IMR-90 (cell line): Measurements from ENCODE around the gene SLAMF1. TPM values are rescaled to one million over a fixed set of nuclear protein-coding genes. Genes with fewer than 3 reads are reported as not detected.

Experiments
- ATAC-seq: fragments of 200-7000 bp; cut with Tn5 transposase; 2 replicates; pipeline ENCODE4 v1.9.1; 2020; ENCODE audit warnings: low read depth, mild to moderate bottlenecking, moderate library complexity
- BruUV-seq: library from RNA; stranded (reverse); fragments of 400-500 nt; replicated peaks from 2 replicates; lab custom pipeline; 2021; lab: Mats Ljungman, UMichigan
- CTCF ChIA-PET: fragments of 300-600 bp; formaldehyde crosslinking; extraction: SDS; loops from one replicate; lab custom pipeline; 2021; ENCODE audit warnings: antibody characterized with exemption; lab: Yijun Ruan, JAX
- POLR2A ChIA-PET: fragments of 300-600 bp; sonication (Branson Sonifier 250); formaldehyde crosslinking; loops from one replicate; lab custom pipeline; 2022; ENCODE audit warnings: antibody characterized with exemption; ENCODE audit not compliant: unreplicated experiment; lab: Charles Lee
- DNase-seq: peaks from one replicate; pipeline ENCODE4 v3.0.0; 2013
- H2AFZ ChIP-seq: replicated peaks from 2 replicates; pipeline ENCODE3; 2013; ENCODE audit warnings: low read length, mild to moderate bottlenecking; ENCODE audit not compliant: poor library complexity
- H2AK5ac ChIP-seq: 2 replicates; pipeline ENCODE4 v1.6.1; 2013; ENCODE audit warnings: low read depth, low read length, inconsistent platforms
- H2AK9ac ChIP-seq: replicated peaks from 2 replicates; pipeline ENCODE3; 2013; ENCODE audit warnings: mild to moderate bottlenecking, low read depth, low read length, moderate library complexity; ENCODE audit not compliant: poor library complexity
- H2BK120ac ChIP-seq: 2 replicates; pipeline ENCODE4 v1.6.1; 2013; ENCODE audit warnings: low read depth, low read length, inconsistent platforms
- H2BK15ac ChIP-seq: 3 replicates; pipeline ENCODE4 v1.6.1; 2013; ENCODE audit warnings: low read depth, low read length, inconsistent platforms
- H2BK20ac ChIP-seq: 2 replicates; pipeline ENCODE4 v1.6.1; 2013; ENCODE audit warnings: low read depth, mild to moderate bottlenecking, inconsistent platforms, low read length, moderate library complexity
- H2BK5ac ChIP-seq: 2 replicates; pipeline ENCODE4 v1.6.1; 2013; ENCODE audit warnings: mild to moderate bottlenecking, low read depth, low read length, inconsistent platforms; ENCODE audit not compliant: poor library complexity, severe bottlenecking
- H3K14ac ChIP-seq: replicated peaks from 2 replicates; pipeline ENCODE4 v1.6.1; 2013; ENCODE audit warnings: low read depth, low read length, inconsistent platforms
- H3K18ac ChIP-seq: 2 replicates; pipeline ENCODE4 v1.6.1; 2013; ENCODE audit warnings: low read depth, low read length, control low read depth
- H3K23ac ChIP-seq: 2 replicates; pipeline ENCODE4 v1.6.1; 2013; ENCODE audit warnings: low read depth, low read length, inconsistent platforms
- H3K27ac ChIP-seq: 2 replicates; pipeline ENCODE4 v1.5.1; 2013; ENCODE audit warnings: mild to moderate bottlenecking, control low read depth, low read length; ENCODE audit not compliant: insufficient read depth
- H3K27me3 ChIP-seq: 2 replicates; pipeline ENCODE4 v1.6.1; 2013; ENCODE audit warnings: low read length; ENCODE audit not compliant: control insufficient read depth, insufficient read depth
- H3K36me3 ChIP-seq: 2 replicates; pipeline ENCODE4 v1.6.1; 2013; ENCODE audit warnings: low read length, mixed read lengths; ENCODE audit not compliant: control insufficient read depth, insufficient read depth
- H3K4ac ChIP-seq: 2 replicates; pipeline ENCODE4 v1.6.1; 2013; ENCODE audit warnings: low read depth, low read length, inconsistent platforms
- H3K4me1 ChIP-seq: 2 replicates; pipeline ENCODE4 v1.6.1; 2013; ENCODE audit warnings: low read length, mixed read lengths; ENCODE audit not compliant: control insufficient read depth, insufficient read depth
- H3K4me2 ChIP-seq: 2 replicates; pipeline ENCODE4 v1.6.1; 2013; ENCODE audit warnings: low read depth, mild to moderate bottlenecking, control low read depth, low read length, moderate library complexity
- H3K4me3 ChIP-seq: 2 replicates; pipeline ENCODE4 v1.5.1; 2013; ENCODE audit warnings: low read depth, mild to moderate bottlenecking, control low read depth, low read length, moderate library complexity; ENCODE audit not compliant: insufficient read depth
- H3K56ac ChIP-seq: 2 replicates; pipeline ENCODE4 v1.6.1; 2013; ENCODE audit warnings: low read length, inconsistent platforms; ENCODE audit not compliant: insufficient read depth; ENCODE audit errors: extremely low read depth
- H3K79me1 ChIP-seq, 2 experiments: 2 replicates each; pipeline ENCODE4 v1.6.1; 2013; ENCODE audit warnings: low read length in 2 of 2, inconsistent platforms in 1 of 2, low read depth in 1 of 2
- H3K9ac ChIP-seq: 2 replicates; pipeline ENCODE4 v1.6.1; 2013; ENCODE audit warnings: low read depth, low read length, control low read depth
- H3K9me1 ChIP-seq: 2 replicates; pipeline ENCODE4 v1.6.1; 2013; ENCODE audit warnings: low read length, inconsistent platforms; ENCODE audit not compliant: insufficient read depth
- H3K9me3 ChIP-seq: 2 replicates; pipeline ENCODE4 v1.6.1; 2013; ENCODE audit warnings: low read length; ENCODE audit not compliant: control insufficient read depth, insufficient read depth
- H4K20me1 ChIP-seq: 2 replicates; pipeline ENCODE4 v1.6.1; 2013; ENCODE audit warnings: low read length, inconsistent platforms; ENCODE audit not compliant: insufficient read depth
- H4K5ac ChIP-seq: 2 replicates; pipeline ENCODE4 v1.6.1; 2013; ENCODE audit warnings: mild to moderate bottlenecking, low read depth, low read length, control low read depth
- H4K8ac ChIP-seq, 2 experiments: 2 replicates each; pipeline ENCODE4 v1.6.1; 2013; ENCODE audit warnings: low read depth in 2 of 2, low read length in 2 of 2, control low read depth in 1 of 2, inconsistent platforms in 1 of 2
- H4K91ac ChIP-seq: 2 replicates; pipeline ENCODE4 v1.6.1; 2013; ENCODE audit warnings: low read depth, low read length, inconsistent platforms; ENCODE audit not compliant: insufficient read depth
- BHLHE40 ChIP-seq: fragments of 150-350 bp; IDR thresholded peaks from 2 replicates; pipeline ENCODE4 v1.6.1; 2016; ENCODE audit warnings: mild to moderate bottlenecking, low read depth, low read length
- CEBPB ChIP-seq: IDR thresholded peaks from 2 replicates; pipeline ENCODE4 v1.6.1; 2012; ENCODE audit warnings: low read depth, low read length, improper control_type of control experiment
- CTCF ChIP-seq: conservative IDR thresholded peaks from 2 replicates; pipeline ENCODE4 v1.5.1; 2012; ENCODE audit warnings: mild to moderate bottlenecking, low read depth, low read length, improper control_type of control experiment
- ELK1 ChIP-seq: fragments of 150-350 bp; IDR thresholded peaks from 2 replicates; pipeline ENCODE4 v1.6.1; 2016; ENCODE audit warnings: low read depth, mild to moderate bottlenecking, low read length, moderate library complexity, borderline replicate concordance
- FOS ChIP-seq: fragments of 150-350 bp; IDR thresholded peaks from 2 replicates; pipeline ENCODE4 v1.6.1; 2016; ENCODE audit warnings: low read depth, low read length
- MAFK ChIP-seq: IDR thresholded peaks from 2 replicates; pipeline ENCODE4 v1.6.1; 2012; ENCODE audit warnings: low read depth, low read length, improper control_type of control experiment
- MAZ ChIP-seq: IDR thresholded peaks from 2 replicates; pipeline ENCODE4 v1.6.1; 2012; ENCODE audit warnings: low read depth, mild to moderate bottlenecking, low read length, improper control_type of control experiment, moderate library complexity, borderline replicate concordance
- MXI1 ChIP-seq: IDR thresholded peaks from 2 replicates; pipeline ENCODE4 v1.6.1; 2012; ENCODE audit warnings: low read depth, mild to moderate bottlenecking, low read length, moderate library complexity, borderline replicate concordance
- NFE2L2 ChIP-seq: fragments of 150-350 bp; IDR thresholded peaks from 2 replicates; pipeline ENCODE4 v1.6.1; 2016; ENCODE audit warnings: low read depth, mild to moderate bottlenecking, low read length
- POLR2A ChIP-seq: IDR thresholded peaks from 2 replicates; pipeline ENCODE4 v1.6.1; 2012; ENCODE audit warnings: mild to moderate bottlenecking, low read depth, low read length
- RAD21 ChIP-seq: IDR thresholded peaks from 2 replicates; pipeline ENCODE4 v1.6.1; 2012; ENCODE audit warnings: low read length, improper control_type of control experiment
- RCOR1 ChIP-seq: IDR thresholded peaks from 2 replicates; pipeline ENCODE4 v1.6.1; 2012; ENCODE audit warnings: mild to moderate bottlenecking, low read length, improper control_type of control experiment; ENCODE audit not compliant: insufficient replicate concordance
- RFX5 ChIP-seq: IDR thresholded peaks from 2 replicates; pipeline ENCODE4 v1.8.0; 2012; ENCODE audit warnings: low read depth, mild to moderate bottlenecking, low read length, moderate library complexity
- SMC3 ChIP-seq: fragments of 150-350 bp; IDR thresholded peaks from 2 replicates; pipeline ENCODE4 v1.6.1; 2016; ENCODE audit warnings: low read depth, mild to moderate bottlenecking, antibody characterized with exemption, low read length, moderate library complexity
- USF2 ChIP-seq: fragments of 150-350 bp; IDR thresholded peaks from 2 replicates; pipeline ENCODE4 v1.6.1; 2017; ENCODE audit warnings: mild to moderate bottlenecking, antibody characterized with exemption, low read length, low read depth
- WGBS, 2 experiments: methylation state at CpG; one replicate each; pipeline versions ENCODE4 v1.1.5 to v1.1.7; 2013; ENCODE audit warnings: missing lambda C conversion rate in 2 of 2; ENCODE audit not compliant: insufficient read length in 1 of 2; ENCODE audit errors: extremely low coverage in 2 of 2; 5-methylcytosine and 5-hydroxymethylcytosine counted together
- dilution Hi-C: fragments of 300-500 bp; cut with HindIII; formaldehyde crosslinking; loops from one replicate; pipeline ENCODE4 v1.14.3; 2018; ENCODE audit warnings: low sequenced_read_pairs; ENCODE audit not compliant: unreplicated experiment
- in situ Hi-C: fragments of 300-500 bp; cut with MboI; formaldehyde crosslinking; loops from 3 replicates; pipeline ENCODE4 v1.14.3; 2019; ENCODE audit warnings: low sequenced_read_pairs, inconsistent platforms, mixed read lengths
- intact Hi-C: fragments of 100-400 bp; cut with micrococcal nuclease; formaldehyde crosslinking; loops from 2 replicates; pipeline ENCODE4 v1.10.0; 2022
- polyA plus RNA-seq, 3 experiments: library from polyadenylated mRNA; depleted of rRNA; stranded (reverse); fragments of >200 nt; gene quantifications; 2 replicates each; pipeline ENCODE4 v1.2.3, GENCODE V29; 2012; ENCODE audit warnings: low replicate concordance in 1 of 3
- total RNA-seq: library from RNA; depleted of rRNA; stranded (reverse); fragments of >200 nt; gene quantifications from 2 replicates; pipeline ENCODE4 v1.2.3, GENCODE V29; 2012

SLAMF1 gene
- total and polyA plus RNA-seq, 2 of the 4 experiments (the other 2 are of a cell fraction): not detected

- Histone ChIP-seq H3K18ac (no peak overlapping the region), H3K4me1 (no peaks in the 10 kb centered on the region), H3K9me1 (no peaks in the 10 kb centered on the region), H4K5ac (no peak overlapping the region), H3K27me3 (no peaks in the 10 kb centered on the region), H2BK5ac (no peak overlapping the region), H2AK5ac (no peak overlapping the region), H4K91ac (no peak overlapping the region), H3K27ac (no peak overlapping the region), H2BK15ac (no peak overlapping the region), H2AK9ac (no peak overlapping the region), H2AFZ (no peak overlapping the region), H4K20me1 (no peaks in the 10 kb centered on the region), H3K9me3 (no peaks in the 10 kb centered on the region), H3K4ac (no peak overlapping the region), H3K79me1 (no peaks in the 10 kb centered on the region), H3K36me3 (no peaks in the 10 kb centered on the region), H2BK20ac (no peak overlapping the region), H4K8ac (no peak overlapping the region), H3K23ac (no peak overlapping the region), H3K56ac (no peak overlapping the region), H2BK120ac (no peak overlapping the region), H3K9ac (no peak overlapping the region), H3K4me2 (no peak overlapping the region), H3K14ac (no peak overlapping the region), H3K4me3 (no peak overlapping the region)
- dilution Hi-C loops (no loop called here), in situ Hi-C loops (no loop called here), intact Hi-C loops (no loop called here)
- no peak for TF ChIP-seq MAZ
- no peak for TF ChIP-seq POLR2A
- no peak for TF ChIP-seq SMC3
- no peak for TF ChIP-seq CEBPB
- no peak for TF ChIP-seq RFX5
- no peak for TF ChIP-seq BHLHE40
- TF ChIP-seq MXI1: no peak
- no peak for TF ChIP-seq RAD21
- no peak for TF ChIP-seq ELK1
- TF ChIP-seq USF2: no peak
- TF ChIP-seq NFE2L2: no peak
- no peak for TF ChIP-seq RCOR1
- TF ChIP-seq CTCF: no peak
- no peak for TF ChIP-seq FOS
- TF ChIP-seq MAFK: no peak
- CTCF ChIA-PET: interaction anchor here (0.7 kb wide), 1 partner anchor 9 kb away, joined by 3 read pairs; no protein-coding TSS in a partner anchor
- POLR2A ChIA-PET: no interaction called here
- ATAC-seq: no peak
- no TSS peak for BruUV-seq
- DNase-seq: no peak
- WGBS, 2 experiments: 100% methylated on average over 5 of the region's 10 CpGs; no CpG with 5 or more reads in 1 of the 2 experiments
Measured at GRCh38 chr1:160625725-160626498, 20.9 kb downstream of the SLAMF1 start.
